NCI-H748 (cell line): ENCODE measurements around the gene MED13L.

Experiments
- DNase-seq: peaks from one replicate; lab custom pipeline; 2025; ENCODE audit not compliant: unreplicated experiment; lab: John Stamatoyannopoulos, UW

Gene MED13L

GRCh38 chr12:115926037-115926670, 351.3 kb downstream of the MED13L start:
- DNase-seq: no peak

- peak; percentile 10 for DNase-seq
Observed at GRCh38 chr12:115923851-115924250, 353.6 kb downstream of the MED13L start.

GRCh38 chr12:115922952-115923564, 354.4 kb downstream of the MED13L start:
- peak; percentile 39 for DNase-seq

- no peak for DNase-seq
Observed at GRCh38 chr12:115920395-115921183, 356.9 kb downstream of the MED13L start.

GRCh38 chr12:115918763-115919162, 358.7 kb downstream of the MED13L start:
- DNase-seq: no peak

GRCh38 chr12:115916910-115917668, 360.4 kb downstream of the MED13L start:
- peak; percentile 78 for DNase-seq

GRCh38 chr12:115914122-115914521, 363.4 kb downstream of the MED13L start:
- DNase-seq: no peak

- DNase-seq: no peak
Observed at GRCh38 chr12:115912440-115912839, 365.1 kb downstream of the MED13L start.

GRCh38 chr12:115911360-115911759, 366.1 kb downstream of the MED13L start:
- no peak for DNase-seq

- DNase-seq: no peak
Observed at GRCh38 chr12:115910057-115910456, 367.4 kb downstream of the MED13L start.
